MCF 10A (cell line): Measurements from ENCODE around the gene SLC22A13. TPM values are rescaled to one million over a fixed set of nuclear protein-coding genes. Genes with fewer than 3 reads are reported as not detected.

Experiments used
- BruUV-seq: library from RNA; stranded (reverse); fragments of 400-500 nt; replicated peaks from 2 replicates; lab custom pipeline; 2021; lab: Mats Ljungman, UMichigan
- CTCF ChIA-PET: fragments of 300-600 bp; sonication (Branson Sonifier 250); formaldehyde crosslinking; extraction: SDS; loops from one replicate; lab custom pipeline; 2021; ENCODE audit warnings: antibody characterized with exemption, inconsistent platforms; lab: Yijun Ruan, JAX
- POLR2A ChIA-PET: fragments of 300-600, 350-650 bp; sonication (Branson Sonifier 250); formaldehyde crosslinking; extraction: SDS; loops from one replicate; lab custom pipeline; 2020; ENCODE audit warnings: antibody characterized with exemption, inconsistent platforms; lab: Yijun Ruan, JAX
- DNase-seq: peaks from one replicate; pipeline ENCODE4 v3.0.0-alpha.2; 2018; ENCODE audit not compliant: unreplicated experiment
- H3K27ac Mint-ChIP-seq: one replicate; pipeline ENCODE4 v1.8.0; 2022; ENCODE audit warnings: mild to moderate bottlenecking, low read depth, mixed read lengths; ENCODE audit not compliant: unreplicated experiment
- H3K27me3 Mint-ChIP-seq: one replicate; pipeline ENCODE4 v1.8.0; 2022; ENCODE audit warnings: mixed read lengths; ENCODE audit not compliant: insufficient read depth, unreplicated experiment
- H3K36me3 Mint-ChIP-seq: one replicate; pipeline ENCODE4 v1.8.0; 2022; ENCODE audit warnings: mild to moderate bottlenecking, moderate library complexity, mixed read lengths; ENCODE audit not compliant: insufficient read depth, unreplicated experiment
- H3K4me1 Mint-ChIP-seq: one replicate; pipeline ENCODE4 v1.8.0; 2022; ENCODE audit warnings: mixed read lengths; ENCODE audit not compliant: insufficient read depth, unreplicated experiment
- H3K4me3 Mint-ChIP-seq: one replicate; pipeline ENCODE4 v1.8.0; 2022; ENCODE audit warnings: mild to moderate bottlenecking, moderate library complexity, mixed read lengths; ENCODE audit not compliant: unreplicated experiment
- H3K9me3 Mint-ChIP-seq: one replicate; pipeline ENCODE4 v1.8.0; 2022; ENCODE audit warnings: mixed read lengths; ENCODE audit not compliant: unreplicated experiment
- intact Hi-C: fragments of 100-400 bp; cut with micrococcal nuclease; formaldehyde crosslinking; loops from 2 replicates; pipeline ENCODE4 v1.14.1; 2022
- total RNA-seq: library from RNA; stranded (reverse); gene quantifications from 2 replicates; pipeline ENCODE4 v1.2.3, GENCODE V29; 2022
- TF ChIP-seq, protein P1 (sequence below): fragments of 200-600 bp; IDR thresholded peaks from one replicate; pipeline ENCODE4 v1.8.0; 2022; ENCODE audit warnings: antibody characterized with exemption, mild to moderate bottlenecking; ENCODE audit not compliant: unreplicated experiment

The SLC22A13 gene
- total RNA-seq, 1 experiment from 2014 or later, result 1.9 TPM

DNA sequence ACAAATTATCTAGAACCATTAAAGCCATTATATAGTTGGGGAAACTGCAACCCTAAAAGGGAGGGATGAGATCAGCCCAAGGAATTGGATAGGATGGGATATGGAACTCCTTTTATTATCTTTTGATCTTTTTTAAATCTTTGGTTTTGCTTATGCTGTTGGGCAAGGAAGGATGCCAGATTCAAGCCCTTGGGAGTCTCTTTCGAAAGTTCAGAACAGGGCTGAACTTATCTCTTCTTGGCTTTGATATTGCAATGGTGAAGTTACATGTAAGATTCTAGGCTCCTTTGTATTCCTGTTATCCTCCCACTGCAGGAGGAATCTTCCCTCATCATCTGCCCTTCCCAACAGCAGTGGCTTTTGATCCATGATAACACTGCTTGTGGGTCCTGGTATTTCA, 10.0 kb upstream of the SLC22A13 start:
- DNase-seq, result no peak
- Mint-ChIP-seq H3K36me3 (peaks cover 68% of the 10 kb centered on the region), H3K4me3 (no peak overlapping the region), H3K27me3 (no peaks in the 10 kb centered on the region), H3K27ac (no peak overlapping the region), H3K4me1 (no peaks in the 10 kb centered on the region), H3K9me3 (no peaks in the 10 kb centered on the region)
- no TSS peak for BruUV-seq
- POLR2A ChIA-PET, result no interaction called here
- CTCF ChIA-PET, result interaction anchor here (0.8 to 1.4 kb wide), 2 partner anchors 43 to 84 kb away, joined by 3 read pairs; no protein-coding TSS in a partner anchor
- TF ChIP-seq, protein P1, sequence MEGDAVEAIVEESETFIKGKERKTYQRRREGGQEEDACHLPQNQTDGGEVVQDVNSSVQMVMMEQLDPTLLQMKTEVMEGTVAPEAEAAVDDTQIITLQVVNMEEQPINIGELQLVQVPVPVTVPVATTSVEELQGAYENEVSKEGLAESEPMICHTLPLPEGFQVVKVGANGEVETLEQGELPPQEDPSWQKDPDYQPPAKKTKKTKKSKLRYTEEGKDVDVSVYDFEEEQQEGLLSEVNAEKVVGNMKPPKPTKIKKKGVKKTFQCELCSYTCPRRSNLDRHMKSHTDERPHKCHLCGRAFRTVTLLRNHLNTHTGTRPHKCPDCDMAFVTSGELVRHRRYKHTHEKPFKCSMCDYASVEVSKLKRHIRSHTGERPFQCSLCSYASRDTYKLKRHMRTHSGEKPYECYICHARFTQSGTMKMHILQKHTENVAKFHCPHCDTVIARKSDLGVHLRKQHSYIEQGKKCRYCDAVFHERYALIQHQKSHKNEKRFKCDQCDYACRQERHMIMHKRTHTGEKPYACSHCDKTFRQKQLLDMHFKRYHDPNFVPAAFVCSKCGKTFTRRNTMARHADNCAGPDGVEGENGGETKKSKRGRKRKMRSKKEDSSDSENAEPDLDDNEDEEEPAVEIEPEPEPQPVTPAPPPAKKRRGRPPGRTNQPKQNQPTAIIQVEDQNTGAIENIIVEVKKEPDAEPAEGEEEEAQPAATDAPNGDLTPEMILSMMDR, result no peak
- intact Hi-C loops, result no loop called here

DNA sequence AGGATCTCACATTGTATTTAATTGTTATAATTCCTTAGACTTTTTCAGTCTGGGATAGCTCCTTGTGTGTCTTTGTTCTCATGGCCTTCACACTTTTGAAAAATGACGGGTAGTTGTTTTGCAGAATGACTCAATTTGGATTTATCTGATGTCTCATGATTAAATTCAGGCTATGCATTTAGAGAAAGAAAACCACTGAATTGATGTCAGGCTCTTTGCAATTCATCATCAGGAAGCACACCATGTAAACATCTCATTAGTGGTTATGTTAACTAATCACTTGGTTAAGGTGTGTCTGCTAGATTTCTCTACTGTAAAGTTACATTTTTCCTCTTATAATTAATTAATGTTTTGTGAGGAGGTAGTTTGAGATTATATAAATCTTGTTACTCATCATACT, 8.0 kb upstream of the SLC22A13 start:
- Mint-ChIP-seq H3K27me3 (no peaks in the 10 kb centered on the region), H3K36me3 (peaks cover 49% of the 10 kb centered on the region), H3K4me1 (no peaks in the 10 kb centered on the region), H3K9me3 (no peaks in the 10 kb centered on the region), H3K27ac (no peak overlapping the region), H3K4me3 (no peak overlapping the region)
- no TSS peak for BruUV-seq
- CTCF ChIA-PET, result interaction anchor here (1.0 kb wide), 1 partner anchor 222 kb away, joined by 3 read pairs; no protein-coding TSS in a partner anchor
- DNase-seq, result no peak
- POLR2A ChIA-PET, result interaction anchor here (0.7 kb wide), 1 partner anchor 1656 kb away, joined by 3 read pairs; no protein-coding TSS in a partner anchor
- intact Hi-C loops, result no loop called here
- TF ChIP-seq, protein P1, result no peak

DNA sequence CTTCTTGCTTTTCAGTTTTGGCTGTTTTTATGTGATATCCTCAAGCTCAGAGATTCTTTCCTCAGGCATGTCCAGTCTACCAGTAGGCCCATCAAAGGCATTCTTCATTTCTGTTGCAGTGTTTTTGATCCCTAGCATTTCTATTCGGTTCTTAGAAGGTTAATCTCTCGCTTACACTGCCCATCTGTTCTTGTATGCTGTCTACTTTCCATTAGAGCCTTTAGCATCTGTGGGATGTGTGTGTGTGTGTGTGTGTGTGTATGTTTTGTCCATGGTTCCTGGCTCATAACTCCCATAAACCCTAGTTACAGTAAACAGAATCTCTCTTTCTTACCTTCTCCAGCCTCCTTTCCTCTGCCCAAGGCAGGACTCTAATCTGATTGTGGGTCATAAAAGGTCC, 5.1 kb upstream of the SLC22A13 start:
- intact Hi-C loops, result no loop called here
- TF ChIP-seq, protein P1, result no peak
- no TSS peak for BruUV-seq
- Mint-ChIP-seq H3K36me3 (peaks cover 21% of the 10 kb centered on the region), H3K27me3 (no peaks in the 10 kb centered on the region), H3K4me3 (no peak overlapping the region), H3K27ac (peak overlapping the region; percentile 27), H3K9me3 (no peaks in the 10 kb centered on the region), H3K4me1 (no peaks in the 10 kb centered on the region)
- DNase-seq, result no peak
- POLR2A ChIA-PET, result interaction anchor here (0.6 kb wide), 1 partner anchor 12 kb away, joined by 3 read pairs; no protein-coding TSS in a partner anchor
- CTCF ChIA-PET, result interaction anchor here (0.7 to 1.9 kb wide), 5 partner anchors 9 to 142 kb away, joined by 3 to 7 read pairs (median 4); no protein-coding TSS in a partner anchor

DNA sequence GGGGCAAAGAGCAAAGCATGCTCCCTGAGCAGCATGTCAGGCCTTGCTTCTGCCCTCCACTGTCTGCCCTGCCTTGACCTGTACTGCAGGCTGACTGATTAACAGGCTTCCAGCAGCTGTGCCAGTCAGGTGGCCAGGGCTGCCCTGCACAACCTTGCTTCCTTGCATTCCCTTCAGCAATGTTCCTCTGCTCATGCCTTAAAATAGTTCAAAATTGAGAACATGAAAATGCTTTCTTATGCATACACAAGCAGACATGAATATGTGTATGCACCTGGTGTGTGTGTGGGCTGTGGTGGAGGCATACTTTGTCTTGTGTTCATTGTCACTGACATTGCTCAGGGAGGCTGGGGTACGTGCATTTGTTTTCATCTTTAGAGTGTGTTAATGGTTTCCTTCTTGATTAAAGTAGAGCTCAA, 1.2 kb upstream of the SLC22A13 start:
- Mint-ChIP-seq H3K4me1 (no peaks in the 10 kb centered on the region), H3K36me3 (peaks cover 7% of the 10 kb centered on the region), H3K9me3 (no peaks in the 10 kb centered on the region), H3K4me3 (no peak overlapping the region), H3K27ac (no peak overlapping the region), H3K27me3 (no peaks in the 10 kb centered on the region)
- DNase-seq, result no peak
- POLR2A ChIA-PET, result no interaction called here
- intact Hi-C loops, result no loop called here
- TF ChIP-seq, protein P1, result no peak
- CTCF ChIA-PET, result interaction anchor here (0.6 to 1.1 kb wide), 6 partner anchors 32 to 715 kb away, joined by 3 to 4 read pairs (median 4); no protein-coding TSS in a partner anchor
- no TSS peak for BruUV-seq
